ENCODE measurements around the gene UGGT2.
"Not testable (repeated sequence)": the region's sequence is repeated elsewhere in the genome, so short reads cannot be mapped to it uniquely, and the experiment has no call there.

UGGT2 gene

DNA sequence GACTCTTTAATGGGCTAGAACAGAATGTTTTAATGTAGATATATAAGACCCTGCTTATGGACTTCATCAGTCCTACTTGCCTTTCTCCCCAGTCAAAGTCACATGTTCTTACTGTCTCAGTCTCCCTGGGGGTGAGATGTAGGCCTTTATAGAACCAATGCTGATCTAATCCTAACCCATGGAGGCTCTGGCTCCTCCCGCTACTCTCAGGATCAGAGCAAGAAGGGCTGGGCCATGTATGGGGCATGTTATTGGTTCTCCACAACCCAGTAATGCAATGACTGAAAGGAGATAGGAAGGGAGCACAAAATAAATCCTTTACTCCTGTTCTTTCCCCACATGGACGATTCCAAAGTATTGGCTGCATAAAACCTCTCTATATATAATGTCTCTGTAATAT, 82.3 kb downstream of the UGGT2 start:
- no peak for TF ChIP-seq ZNF274 (IDR thresholded peaks at IDR 0.05; ENCODE audit: low read depth, low read length)
- H3K4me3 ChIP-seq (ENCODE audit: low read length) = no peak overlapping the region

DNA sequence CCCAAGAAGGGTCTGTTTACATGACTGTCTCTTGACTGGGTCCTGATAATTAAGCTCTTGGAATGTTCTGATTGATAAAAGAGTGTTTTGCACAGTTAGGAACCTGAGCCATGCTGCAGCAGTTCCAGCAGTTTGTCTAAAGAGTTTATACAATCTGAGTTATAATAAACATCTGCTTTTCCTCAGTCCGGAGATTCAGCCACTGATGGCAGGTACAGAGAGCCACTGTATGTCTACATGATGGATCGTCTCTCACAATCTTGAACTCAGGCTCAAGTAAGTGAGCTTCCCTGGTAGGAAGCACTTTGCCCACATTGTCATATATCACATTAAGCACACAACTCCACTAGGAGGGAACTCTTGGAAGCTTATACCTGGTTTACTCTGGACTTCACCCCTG, 84.3 kb downstream of the UGGT2 start:
- no peak overlapping the region for H3K4me3 ChIP-seq (ENCODE audit: low read length)
- TF ChIP-seq ZNF274 (IDR thresholded peaks at IDR 0.05; ENCODE audit: low read depth, low read length) = no peak

GRCh38 chr13:95957331-95957730, 95.9 kb downstream of the UGGT2 start:
- no peak overlapping the region for H3K4me3 ChIP-seq (ENCODE audit: low read length)
- no peak for TF ChIP-seq ZNF274 (IDR thresholded peaks at IDR 0.05; ENCODE audit: low read depth, low read length)

- H3K4me3 ChIP-seq (ENCODE audit: low read length) = no peak overlapping the region
- TF ChIP-seq ZNF274 (IDR thresholded peaks at IDR 0.05; ENCODE audit: low read depth, low read length) = no peak
Measured at GRCh38 chr13:95956589-95957148, 96.5 kb downstream of the UGGT2 start.

- no peak for TF ChIP-seq ZNF274 (IDR thresholded peaks at IDR 0.05; ENCODE audit: low read depth, low read length)
Measured at GRCh38 chr13:95955719-95956118, 97.5 kb downstream of the UGGT2 start.

DNA sequence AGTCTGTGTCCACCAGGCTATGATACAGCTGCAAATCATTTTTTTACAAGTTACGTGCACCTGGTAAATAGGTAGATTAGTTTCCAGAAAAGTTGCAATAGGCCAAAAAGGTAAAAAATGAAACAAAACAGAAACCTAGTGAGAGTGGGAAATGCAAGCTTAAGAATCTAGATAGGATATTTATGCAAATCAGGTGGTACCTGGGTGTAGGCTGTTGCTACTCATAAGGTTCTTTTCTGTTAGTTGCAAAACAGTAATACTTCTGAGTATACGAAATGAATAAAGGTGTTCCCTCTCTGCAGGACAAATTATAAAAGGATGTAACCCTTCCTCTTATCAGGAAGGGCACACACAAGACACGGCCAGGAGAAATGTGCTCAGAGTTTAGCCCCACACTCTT, 97.9 kb downstream of the UGGT2 start:
- no peak for TF ChIP-seq ZNF274 (IDR thresholded peaks at IDR 0.05; ENCODE audit: low read depth, low read length)

More at GRCh38 chr13:95955719-95956118, 97.5 kb downstream of the UGGT2 start:
- H3K4me3 ChIP-seq (ENCODE audit: low read length) = no peak overlapping the region

DNA sequence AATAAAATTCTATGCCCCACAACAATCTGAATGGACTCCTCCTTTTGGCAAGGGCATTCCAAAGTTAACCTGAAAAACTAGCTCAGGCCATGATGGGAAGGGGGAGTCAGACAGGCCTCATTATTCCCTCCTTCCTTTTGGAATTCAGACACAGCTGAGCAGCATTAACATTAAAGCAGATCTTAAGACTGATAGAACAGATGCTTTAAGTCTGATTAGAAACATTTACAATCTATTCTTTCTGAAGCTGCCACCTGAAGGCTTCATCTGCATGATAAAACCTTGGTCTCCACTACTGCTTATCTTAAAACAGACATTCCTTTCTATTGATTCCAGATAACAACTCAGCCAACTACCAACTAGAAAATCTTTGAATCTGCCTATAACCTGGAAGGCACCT, 98.9 kb downstream of the UGGT2 start:
- TF ChIP-seq ZNF274 (IDR thresholded peaks at IDR 0.05; ENCODE audit: low read depth, low read length) = no peak
- no peak overlapping the region for H3K4me3 ChIP-seq (ENCODE audit: low read length)

More for the DNA sequence above, 97.9 kb downstream of the UGGT2 start:
- no peak overlapping the region for H3K4me3 ChIP-seq (ENCODE audit: low read length)

GRCh38 chr13:95950103-95950502, 103.1 kb downstream of the UGGT2 start:
- no peak overlapping the region for H3K4me3 ChIP-seq (ENCODE audit: low read length)
- no peak for TF ChIP-seq ZNF274 (IDR thresholded peaks at IDR 0.05; ENCODE audit: low read depth, low read length)

DNA sequence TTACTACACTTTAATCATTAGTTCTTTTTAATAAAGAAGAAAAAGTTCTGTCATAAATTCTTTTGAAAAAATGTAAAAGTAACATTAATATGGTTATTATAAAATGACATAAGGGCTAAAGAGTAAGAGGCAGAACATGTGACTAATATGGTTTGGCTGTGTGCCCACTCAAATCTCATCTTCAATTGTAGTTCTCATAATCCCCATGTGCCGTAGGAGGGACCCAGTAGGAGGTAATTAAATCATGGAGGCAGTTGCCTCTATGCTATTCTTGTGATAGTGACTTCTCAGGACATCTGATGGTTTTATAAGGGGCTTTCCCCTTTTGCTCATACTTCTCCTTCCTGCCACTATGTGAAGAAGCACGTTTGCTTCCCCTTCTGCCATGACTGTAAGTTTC, 104.5 kb downstream of the UGGT2 start:
- no peak overlapping the region for H3K4me3 ChIP-seq (ENCODE audit: low read length)
- TF ChIP-seq ZNF274 (IDR thresholded peaks at IDR 0.05; ENCODE audit: low read depth, low read length) = no peak

GRCh38 chr13:95937714-95938320, 115.4 kb downstream of the UGGT2 start:
- no peak overlapping the region for H3K4me3 ChIP-seq (ENCODE audit: low read length)
- TF ChIP-seq ZNF274 (IDR thresholded peaks at IDR 0.05; ENCODE audit: low read depth, low read length) = no peak

- H3K4me3 ChIP-seq (ENCODE audit: low read length) = no peak overlapping the region
- TF ChIP-seq ZNF274 (IDR thresholded peaks at IDR 0.05; ENCODE audit: low read depth, low read length) = no peak
Measured at GRCh38 chr13:95931300-95932025, 121.7 kb downstream of the UGGT2 start.

GRCh38 chr13:95929430-95929829, 123.8 kb downstream of the UGGT2 start:
- no peak for TF ChIP-seq ZNF274 (IDR thresholded peaks at IDR 0.05; ENCODE audit: low read depth, low read length)
- H3K4me3 ChIP-seq (ENCODE audit: low read length) = no peak overlapping the region

DNA sequence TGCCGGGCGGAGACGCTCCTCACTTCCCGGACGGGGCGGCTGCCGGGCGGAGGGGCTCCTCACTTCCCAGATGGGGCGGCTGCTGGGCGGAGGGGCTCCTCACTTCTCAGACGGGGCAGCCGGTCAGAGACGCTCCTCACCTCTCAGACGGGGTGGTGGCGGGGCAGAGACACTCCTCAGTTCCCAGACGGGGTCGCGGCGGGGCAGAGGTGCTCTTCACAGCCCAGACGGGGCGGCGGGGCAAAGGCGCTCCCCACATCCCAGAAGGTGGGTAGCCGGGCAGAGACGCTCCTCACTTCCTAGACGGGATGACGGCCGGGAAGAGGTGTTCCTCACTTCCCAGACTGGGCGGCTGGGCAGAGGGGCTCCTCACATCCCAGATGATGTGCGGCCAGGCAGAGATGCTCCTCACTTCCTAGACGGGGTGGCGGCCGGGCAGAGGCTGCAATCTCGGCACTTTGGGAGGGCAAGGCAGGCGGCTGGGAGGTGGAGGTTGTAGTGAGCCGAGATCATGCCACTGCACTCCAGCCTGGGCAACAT, 124.8 kb downstream of the UGGT2 start:
- H3K4me3 ChIP-seq (ENCODE audit: low read length) = not testable (repeated sequence)

DNA sequence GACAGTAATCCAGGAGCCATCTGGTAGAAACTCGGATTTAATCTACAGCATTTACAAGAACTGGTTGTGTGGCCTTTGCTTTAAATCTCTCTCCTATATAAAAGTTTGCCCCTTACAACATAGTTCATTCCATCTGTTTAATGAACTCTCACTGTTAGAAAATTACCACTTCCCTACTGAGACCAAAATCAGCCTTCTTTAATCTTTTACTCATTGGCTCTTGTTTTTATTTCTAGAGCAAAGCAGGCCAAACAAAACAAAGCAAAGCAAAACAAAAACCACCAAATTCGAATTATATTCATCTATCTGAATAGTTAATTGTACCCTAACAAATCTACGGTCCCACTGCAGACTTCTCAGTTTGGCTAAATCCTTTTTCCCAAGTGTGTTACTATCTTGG, 127.0 kb downstream of the UGGT2 start:
- H3K4me3 ChIP-seq (ENCODE audit: low read length) = no peak overlapping the region
- no peak for TF ChIP-seq ZNF274 (IDR thresholded peaks at IDR 0.05; ENCODE audit: low read depth, low read length)

DNA sequence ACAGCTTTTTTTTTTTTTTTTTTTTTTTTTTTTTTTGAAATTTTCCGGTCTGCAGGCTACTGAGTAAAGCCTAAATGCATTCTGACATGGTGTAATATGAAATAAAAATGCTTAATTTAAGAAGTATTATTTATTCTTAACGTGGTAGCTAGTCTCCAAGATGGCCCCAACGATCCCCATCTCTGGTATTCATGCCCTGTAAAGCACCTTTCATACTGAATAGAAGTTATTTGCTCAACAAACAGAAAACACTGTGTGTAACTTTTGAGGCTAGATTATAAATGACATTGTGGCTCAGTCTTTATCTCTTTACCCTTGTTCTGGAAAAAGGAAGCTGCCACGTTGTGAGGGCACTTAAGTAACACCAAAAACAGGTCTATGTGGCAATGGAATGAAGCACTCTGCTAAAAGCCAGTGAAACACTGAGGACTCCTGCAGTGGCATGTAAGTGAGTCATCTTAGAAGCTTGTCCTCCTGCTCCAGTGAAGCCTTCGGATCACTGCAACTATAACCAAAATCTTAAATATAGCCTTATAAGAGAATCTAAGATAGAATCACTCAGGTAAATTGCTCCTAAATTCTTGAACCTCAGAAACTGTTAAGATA, 128.7 kb downstream of the UGGT2 start:
- no peak for TF ChIP-seq ZNF274 (IDR thresholded peaks at IDR 0.05; ENCODE audit: low read depth, low read length)
- no peak overlapping the region for H3K4me3 ChIP-seq (ENCODE audit: low read length)
